Breast epithelium (tissue), 4 donors: ENCODE results near the gene SPNS2. TPM values are rescaled to one million over a fixed set of nuclear protein-coding genes. Genes with fewer than 3 reads are reported as not detected.

ENCODE experiments used
- DNase-seq, 2 donors: peaks; one replicate each; pipeline ENCODE4 v3.0.0-alpha.2; 2019; ENCODE audit warnings: low spot score in 2 of 2
- H3K27ac ChIP-seq, 2 donors: fragments of 200-600 bp; sonication (generic) in 1 of 2; one replicate each; pipeline ENCODE4 v1.5.1; 2016 to 2019; ENCODE audit warnings: mild to moderate bottlenecking in 1 of 2
- H3K27me3 ChIP-seq, 2 donors: fragments of 200-600 bp; sonication (generic) in 1 of 2; one replicate each; pipeline versions ENCODE4 v1.5.1 to v1.6.0; 2017 to 2019; ENCODE audit warnings: control low read depth in 1 of 2, mild to moderate bottlenecking in 1 of 2
- H3K36me3 ChIP-seq: fragments of 200-600 bp; one replicate; pipeline ENCODE4 v1.5.1; 2019
- H3K4me1 ChIP-seq, 2 donors: fragments of 200-600 bp; sonication (generic); one replicate each; pipeline ENCODE4 v1.5.1; 2016 to 2019; ENCODE audit warnings: control low read depth in 1 of 2
- H3K4me3 ChIP-seq, 3 donors: fragments of 200-600 bp; sonication (generic); 1 replicate in 2 of 3; 2 replicates in 1 of 3; pipeline ENCODE4 v1.5.1; 2016 to 2019; ENCODE audit warnings: mild to moderate bottlenecking in 3 of 3, moderate library complexity in 2 of 3
- H3K9me3 ChIP-seq, 2 donors: fragments of 200-600 bp; sonication (generic) in 1 of 2; one replicate each; pipeline ENCODE4 v1.5.1; 2016 to 2019; ENCODE audit warnings: control low read depth in 1 of 2
- POLR2A ChIP-seq: fragments of 450-650 bp; IDR thresholded peaks from one replicate; pipeline ENCODE4 v1.6.1; 2016; ENCODE audit warnings: antibody characterized with exemption, mild to moderate bottlenecking, moderate library complexity
- POLR2AphosphoS5 ChIP-seq, 3 donors: sonication (generic); formaldehyde crosslinking; IDR thresholded peaks; one replicate each; pipeline ENCODE4 v1.6.1; 2017; ENCODE audit warnings: antibody characterized with exemption in 3 of 3
- intact Hi-C: fragments of 100-400 bp; cut with DNase I; formaldehyde crosslinking; loops from one replicate; pipeline ENCODE4 v1.15.1; 2023; ENCODE audit warnings: low total_unique reads
- total RNA-seq, 3 donors: library from RNA; depleted of rRNA; stranded (reverse); fragments of >200 nt; gene quantifications; one replicate each; pipeline ENCODE4 v1.1.0, GENCODE V29; 2016
- TF ChIP-seq, protein P1 (sequence below), 3 donors: fragments of 450-650 bp; IDR thresholded peaks; one replicate each; pipeline ENCODE4 v1.5.1; 2016 to 2017; ENCODE audit warnings: antibody characterized with exemption in 3 of 3, mild to moderate bottlenecking in 3 of 3, moderate library complexity in 3 of 3

SPNS2 gene
- total RNA-seq, 3 donors from 2014 or later: 5.3 to 14.1 (median 11.5) TPM

DNA sequence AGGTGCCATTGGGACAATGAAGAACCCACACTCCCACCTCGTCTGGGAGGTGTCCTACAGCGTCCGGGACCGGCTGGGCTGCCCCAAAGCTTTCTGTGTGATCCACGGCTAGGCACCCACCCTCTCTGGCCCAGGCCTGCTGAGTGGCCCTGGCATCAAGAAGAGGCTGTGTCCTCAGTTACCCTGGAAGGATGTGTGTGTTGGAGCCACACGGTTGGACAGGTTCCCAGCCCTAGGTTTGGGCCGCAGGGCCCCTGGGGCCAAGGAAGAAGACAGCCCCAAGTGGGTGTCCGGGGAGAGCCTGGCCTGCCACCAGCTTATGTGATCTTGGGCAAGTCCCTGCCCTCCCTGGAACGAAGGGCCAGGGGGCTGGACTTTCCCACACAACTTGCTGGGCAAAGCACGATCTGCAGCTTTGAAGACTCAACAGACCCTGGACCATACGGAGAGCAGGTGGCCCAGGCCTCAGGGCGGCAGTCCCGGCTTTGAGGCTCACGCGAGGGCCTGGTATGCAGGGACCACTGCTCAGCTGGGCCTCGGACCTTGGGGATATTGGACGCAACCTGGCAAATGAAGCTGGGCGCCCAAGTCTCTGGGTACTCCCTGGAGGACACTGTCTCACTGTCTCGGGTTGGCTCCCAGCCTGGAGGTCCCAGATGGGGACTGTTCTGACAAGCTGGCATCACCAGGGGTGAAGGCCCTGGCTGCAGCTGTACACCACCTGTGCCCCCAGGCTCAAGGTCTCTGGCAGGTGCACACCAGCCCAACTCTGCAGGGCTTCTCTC, 39.0 kb downstream of the SPNS2 start:
- Histone ChIP-seq H3K27me3 (no peaks in the 10 kb centered on the region), H3K9me3 (no peaks in the 10 kb centered on the region), H3K4me3 (no peak overlapping the region), H3K36me3 (no peaks in the 10 kb centered on the region), H3K4me1 (peaks cover 24 to 30% of the 10 kb centered on the region in 2 donors), H3K27ac (peak overlapping the region; percentile 40 to 90)
- intact Hi-C loops: no loop called here
- DNase-seq: no peak
- TF ChIP-seq POLR2AphosphoS5 (IDR thresholded peaks at IDR 0.05): no peak
- TF ChIP-seq POLR2A: no peak
- TF ChIP-seq, protein P1, sequence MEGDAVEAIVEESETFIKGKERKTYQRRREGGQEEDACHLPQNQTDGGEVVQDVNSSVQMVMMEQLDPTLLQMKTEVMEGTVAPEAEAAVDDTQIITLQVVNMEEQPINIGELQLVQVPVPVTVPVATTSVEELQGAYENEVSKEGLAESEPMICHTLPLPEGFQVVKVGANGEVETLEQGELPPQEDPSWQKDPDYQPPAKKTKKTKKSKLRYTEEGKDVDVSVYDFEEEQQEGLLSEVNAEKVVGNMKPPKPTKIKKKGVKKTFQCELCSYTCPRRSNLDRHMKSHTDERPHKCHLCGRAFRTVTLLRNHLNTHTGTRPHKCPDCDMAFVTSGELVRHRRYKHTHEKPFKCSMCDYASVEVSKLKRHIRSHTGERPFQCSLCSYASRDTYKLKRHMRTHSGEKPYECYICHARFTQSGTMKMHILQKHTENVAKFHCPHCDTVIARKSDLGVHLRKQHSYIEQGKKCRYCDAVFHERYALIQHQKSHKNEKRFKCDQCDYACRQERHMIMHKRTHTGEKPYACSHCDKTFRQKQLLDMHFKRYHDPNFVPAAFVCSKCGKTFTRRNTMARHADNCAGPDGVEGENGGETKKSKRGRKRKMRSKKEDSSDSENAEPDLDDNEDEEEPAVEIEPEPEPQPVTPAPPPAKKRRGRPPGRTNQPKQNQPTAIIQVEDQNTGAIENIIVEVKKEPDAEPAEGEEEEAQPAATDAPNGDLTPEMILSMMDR (IDR thresholded peaks at IDR 0.05): no peak

DNA sequence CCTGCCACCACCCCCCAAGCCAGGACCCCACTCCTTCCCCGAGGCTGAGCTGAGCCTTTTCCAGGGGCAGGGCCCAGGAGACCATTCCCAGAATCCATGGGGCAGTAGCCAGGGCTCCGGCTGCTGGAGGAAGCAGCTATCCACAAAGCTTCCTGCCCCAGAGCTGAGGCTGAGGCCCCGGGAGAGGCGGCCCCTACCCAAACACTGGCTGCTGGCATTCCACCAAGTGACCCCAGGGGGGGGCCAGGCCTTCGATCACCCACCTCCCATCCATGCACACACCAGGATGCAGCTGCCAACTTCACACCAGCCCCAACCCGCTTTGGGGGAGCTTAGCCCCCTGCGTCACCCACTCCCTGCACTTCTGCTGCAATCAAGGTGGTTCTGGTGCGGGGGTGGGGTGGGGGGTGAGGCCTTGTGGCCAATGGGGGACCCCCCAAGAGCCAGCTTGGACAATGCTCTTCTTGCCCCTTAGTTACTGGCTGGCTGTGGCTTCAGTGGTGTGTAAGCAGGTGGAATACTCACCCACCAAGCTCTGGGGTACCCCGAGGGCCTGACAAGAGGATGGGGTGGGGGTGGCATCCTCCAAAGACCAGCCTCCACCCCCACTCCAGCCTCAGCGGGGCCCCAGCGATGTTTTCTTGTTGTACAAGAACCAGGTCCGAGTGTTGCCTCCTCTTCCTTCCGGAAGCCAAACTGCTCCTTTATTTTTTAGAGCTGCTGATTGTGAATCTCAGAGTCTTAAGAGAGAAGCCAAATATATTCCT, 39.7 kb downstream of the SPNS2 start:
- peak overlapping the region; percentile 40 to 90 for H3K27ac ChIP-seq
- H3K4me1 ChIP-seq: peaks cover 23 to 32% of the 10 kb centered on the region in 2 donors
- TF ChIP-seq, protein P1 (IDR thresholded peaks at IDR 0.05): no peak
- TF ChIP-seq POLR2A: no peak
- TF ChIP-seq POLR2AphosphoS5 (IDR thresholded peaks at IDR 0.05): no peak
- DNase-seq: no peak
- H3K36me3 ChIP-seq: no peaks in the 10 kb centered on the region
- H3K27me3 ChIP-seq: no peaks in the 10 kb centered on the region
- intact Hi-C loops: no loop called here
- no peaks in the 10 kb centered on the region for H3K9me3 ChIP-seq
- H3K4me3 ChIP-seq: no peak overlapping the region

DNA sequence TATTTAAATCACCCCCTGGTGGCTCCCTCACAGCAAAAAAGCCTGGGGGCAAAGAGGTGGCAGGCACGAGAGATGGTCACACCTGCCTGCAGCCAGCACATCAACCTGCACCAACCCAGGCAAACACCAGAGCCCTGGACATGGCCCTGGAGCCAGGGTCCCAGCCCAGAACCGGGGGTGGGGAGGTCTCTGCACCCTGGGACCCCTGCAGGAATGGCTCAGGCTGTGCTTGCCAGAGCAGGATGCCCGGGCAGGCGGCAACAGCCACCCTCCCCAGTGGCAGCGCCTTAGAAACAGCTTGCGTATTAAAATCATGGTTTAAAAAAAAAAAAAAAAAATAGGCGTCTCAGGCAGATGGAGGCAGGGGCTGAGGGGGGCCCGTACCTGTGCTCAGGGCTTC, 40.3 kb downstream of the SPNS2 start:
- no peak for DNase-seq
- Histone ChIP-seq H3K4me1 (peaks cover 17 to 30% of the 10 kb centered on the region in 2 donors), H3K27me3 (no peaks in the 10 kb centered on the region), H3K4me3 (no peak overlapping the region), H3K36me3 (no peaks in the 10 kb centered on the region), H3K27ac (no peak overlapping the region), H3K9me3 (no peaks in the 10 kb centered on the region)
- intact Hi-C loops: no loop called here
- no peak for TF ChIP-seq POLR2A
- TF ChIP-seq POLR2AphosphoS5 (IDR thresholded peaks at IDR 0.05): no peak
- TF ChIP-seq, protein P1 (IDR thresholded peaks at IDR 0.05): no peak

DNA sequence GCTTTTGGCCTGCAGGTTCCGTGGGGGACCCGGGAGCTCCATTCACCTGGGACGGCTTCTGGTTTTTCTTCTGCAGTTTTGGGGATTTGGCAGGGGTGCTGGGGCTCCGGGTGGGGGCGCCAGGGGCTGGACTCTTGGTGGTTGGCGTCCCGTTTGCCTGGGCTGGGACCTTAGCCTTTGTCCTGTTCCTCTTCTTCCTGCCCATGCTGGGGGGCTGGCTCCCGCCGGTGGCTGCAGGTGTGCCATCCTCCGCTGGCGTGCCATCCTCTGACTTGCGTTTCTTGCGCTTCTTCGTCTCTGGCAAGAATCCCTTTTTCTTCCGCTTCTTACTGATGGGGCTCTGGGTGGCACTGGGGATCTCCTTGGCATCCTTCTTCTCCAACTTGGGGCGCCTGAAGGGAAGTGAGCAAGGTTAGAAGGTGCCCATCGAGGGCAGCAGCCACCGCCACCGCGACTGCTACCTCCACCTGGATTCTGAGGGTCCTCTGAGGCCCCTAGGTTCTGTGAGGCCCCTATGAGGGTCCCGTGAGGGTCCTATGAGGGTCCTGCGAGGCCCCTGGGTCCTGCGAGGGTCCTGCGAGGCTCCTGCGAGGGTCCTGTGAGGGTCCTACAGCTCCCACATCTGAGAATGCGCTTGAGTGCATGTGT, 41.0 kb downstream of the SPNS2 start:
- TF ChIP-seq POLR2AphosphoS5 (IDR thresholded peaks at IDR 0.05): no peak
- H3K27me3 ChIP-seq: no peaks in the 10 kb centered on the region
- no peak overlapping the region for H3K4me3 ChIP-seq
- no peaks in the 10 kb centered on the region for H3K36me3 ChIP-seq
- no peak for DNase-seq
- no peaks in the 10 kb centered on the region for H3K9me3 ChIP-seq
- intact Hi-C loops: no loop called here
- peaks cover 16 to 23% of the 10 kb centered on the region in 2 donors for H3K4me1 ChIP-seq
- H3K27ac ChIP-seq: no peak overlapping the region

DNA sequence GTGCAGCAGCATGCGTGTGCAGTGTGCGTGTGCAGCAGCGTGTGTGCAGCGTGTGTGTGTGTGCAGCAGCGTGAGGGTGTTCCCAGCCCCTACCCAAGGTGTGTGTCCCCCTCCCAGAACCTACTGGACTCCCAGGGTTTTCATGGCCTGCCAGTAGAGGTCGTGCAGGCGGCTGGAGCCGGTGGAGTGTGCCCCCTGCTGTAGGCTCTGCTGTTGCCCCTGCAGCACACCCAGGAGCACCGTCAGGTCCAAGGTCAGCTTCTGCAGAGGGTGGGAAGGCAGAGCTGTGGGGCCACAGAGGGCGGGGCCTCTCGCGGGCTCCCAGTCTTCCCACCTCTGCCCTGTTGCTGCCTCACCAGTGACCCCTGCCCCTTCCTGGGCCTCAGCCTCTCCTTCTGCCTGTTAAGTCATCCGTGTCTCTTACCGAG, 41.6 kb downstream of the SPNS2 start:
- TF ChIP-seq, protein P1 (IDR thresholded peaks at IDR 0.05): no peak
- TF ChIP-seq POLR2AphosphoS5 (IDR thresholded peaks at IDR 0.05): no peak
- no peak for TF ChIP-seq POLR2A
- H3K4me3 ChIP-seq: no peak overlapping the region
- no peaks in the 10 kb centered on the region for H3K9me3 ChIP-seq
- peaks cover 16 to 22% of the 10 kb centered on the region in 2 donors for H3K4me1 ChIP-seq
- H3K36me3 ChIP-seq: no peaks in the 10 kb centered on the region
- intact Hi-C loops: no loop called here
- no peaks in the 10 kb centered on the region for H3K27me3 ChIP-seq
- H3K27ac ChIP-seq: peak overlapping the region; percentile 41 to 57
- DNase-seq: no peak
